GM18526 (cell line): ENCODE measurements around the gene VILL.

Experiments
- POLR2A ChIP-seq: IDR thresholded peaks from 3 replicates; pipeline ENCODE4 v1.6.1; 2011; ENCODE audit not compliant: insufficient read length; ENCODE audit errors: extremely low read depth

VILL gene

DNA sequence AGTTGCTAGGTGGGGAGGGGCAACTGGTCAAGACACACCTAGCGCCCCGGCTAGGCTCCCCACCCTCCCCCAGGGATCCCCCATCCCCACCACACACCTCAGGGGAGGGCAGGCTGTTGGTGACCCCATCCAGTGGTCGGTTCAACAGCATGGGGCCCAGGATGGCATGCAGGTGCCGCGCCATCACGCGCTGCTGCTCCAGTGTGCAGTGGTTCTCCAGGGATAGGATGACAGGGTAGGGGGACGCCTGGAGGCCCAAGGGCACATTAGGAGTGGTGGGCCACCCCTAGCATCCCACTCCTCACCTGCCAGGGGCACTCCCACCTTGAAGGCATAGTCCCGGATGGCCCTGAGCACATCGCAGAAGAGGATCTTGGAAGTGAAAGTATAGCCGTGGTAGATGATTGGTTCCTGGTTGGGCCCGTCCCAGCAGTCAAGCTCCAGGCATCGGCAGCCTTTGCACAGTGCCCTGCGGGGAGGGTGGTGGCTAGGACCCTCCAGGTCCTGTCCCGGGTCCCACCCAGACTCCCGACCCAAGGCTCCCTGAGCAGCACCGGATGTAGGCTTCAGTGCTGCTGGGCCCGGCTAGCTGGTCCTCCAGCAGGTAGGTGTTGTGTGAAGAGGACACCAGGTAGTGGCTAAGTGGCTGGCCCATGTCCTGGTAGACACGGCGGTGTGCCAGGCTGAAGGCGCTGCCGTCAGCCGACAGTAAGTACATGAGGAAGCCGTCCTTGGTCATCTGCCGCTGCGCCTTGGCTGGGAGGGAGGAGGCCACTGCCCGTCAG, 19.4 kb downstream of the VILL start:
- TF ChIP-seq POLR2A = no peak

DNA sequence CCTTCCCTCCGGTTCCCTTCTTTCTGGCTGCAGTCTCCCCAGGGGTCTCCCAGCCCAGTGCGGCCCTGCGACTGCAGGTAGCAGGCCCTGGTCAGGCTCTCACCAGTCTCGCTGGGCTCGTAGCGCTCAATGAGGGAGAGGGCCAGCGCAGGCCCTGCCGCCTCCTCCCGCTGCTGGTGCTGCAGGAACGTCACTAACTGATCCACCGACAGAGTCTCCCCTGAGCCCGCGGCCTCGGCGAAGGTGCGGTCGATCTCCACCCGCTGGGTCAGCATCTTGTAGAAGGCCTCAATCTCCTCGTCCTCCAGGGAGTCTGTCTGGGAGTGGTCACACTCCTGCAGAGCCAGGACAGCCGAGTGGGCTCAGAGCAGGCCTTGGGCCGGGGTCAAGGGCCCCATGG, 20.5 kb downstream of the VILL start:
- no peak for TF ChIP-seq POLR2A

DNA sequence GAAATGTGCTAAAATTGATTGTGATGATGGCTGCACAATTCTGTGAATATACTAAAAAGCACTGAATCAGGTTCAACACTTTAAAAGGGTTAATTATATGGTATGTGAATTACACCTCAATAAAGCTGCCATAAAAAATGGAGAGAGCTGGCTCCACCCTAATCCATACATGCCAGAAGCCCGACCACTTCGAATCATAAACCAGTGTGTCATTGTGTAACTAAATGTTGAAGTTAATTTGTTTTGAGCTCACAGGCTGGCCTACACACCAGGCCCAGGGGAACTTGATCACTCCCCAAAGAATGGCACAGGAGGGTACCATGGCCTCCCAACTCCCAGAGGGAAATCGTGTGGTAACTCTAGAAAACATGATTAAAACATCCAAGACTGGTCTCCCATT, 24.9 kb downstream of the VILL start:
- TF ChIP-seq POLR2A = no peak

DNA sequence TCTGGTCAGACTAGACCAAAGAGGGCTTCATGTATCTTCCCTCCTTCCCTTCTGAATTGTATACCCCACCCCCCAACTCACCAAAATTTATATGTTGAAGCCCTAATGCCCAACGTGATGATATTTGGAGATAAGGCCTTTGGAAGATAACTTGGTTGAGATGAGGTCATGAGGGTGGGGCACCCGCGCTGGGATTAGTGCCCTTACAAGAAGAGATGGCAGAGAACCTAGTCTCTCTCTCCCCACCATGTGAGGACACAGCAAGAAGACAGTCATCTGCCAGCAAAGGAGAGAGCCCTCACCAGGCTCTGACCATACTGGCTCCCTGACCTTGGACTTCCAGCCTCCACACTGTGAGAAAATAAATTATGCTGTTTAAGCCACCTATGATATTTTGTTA, 25.4 kb downstream of the VILL start:
- TF ChIP-seq POLR2A = no peak

DNA sequence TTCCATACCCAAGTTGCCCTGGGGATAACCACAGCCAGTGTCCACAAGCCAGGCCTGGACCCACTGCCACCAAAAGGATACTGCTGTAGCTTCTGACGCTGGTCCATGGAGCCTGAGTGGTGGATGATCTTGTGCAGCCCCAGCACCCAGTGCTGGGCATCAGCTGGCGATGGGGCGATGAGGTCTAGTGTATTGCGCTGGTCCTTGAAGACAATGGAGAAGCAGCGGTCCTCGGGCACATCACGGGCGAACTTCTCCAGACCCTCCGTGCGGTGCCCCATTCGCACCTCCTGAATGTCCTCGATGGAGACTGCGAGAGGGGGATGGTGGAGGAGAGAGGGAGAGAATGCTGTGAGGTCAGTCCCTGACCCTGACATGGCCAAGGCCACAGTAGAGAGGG, 25.8 kb downstream of the VILL start:
- TF ChIP-seq POLR2A = no peak

DNA sequence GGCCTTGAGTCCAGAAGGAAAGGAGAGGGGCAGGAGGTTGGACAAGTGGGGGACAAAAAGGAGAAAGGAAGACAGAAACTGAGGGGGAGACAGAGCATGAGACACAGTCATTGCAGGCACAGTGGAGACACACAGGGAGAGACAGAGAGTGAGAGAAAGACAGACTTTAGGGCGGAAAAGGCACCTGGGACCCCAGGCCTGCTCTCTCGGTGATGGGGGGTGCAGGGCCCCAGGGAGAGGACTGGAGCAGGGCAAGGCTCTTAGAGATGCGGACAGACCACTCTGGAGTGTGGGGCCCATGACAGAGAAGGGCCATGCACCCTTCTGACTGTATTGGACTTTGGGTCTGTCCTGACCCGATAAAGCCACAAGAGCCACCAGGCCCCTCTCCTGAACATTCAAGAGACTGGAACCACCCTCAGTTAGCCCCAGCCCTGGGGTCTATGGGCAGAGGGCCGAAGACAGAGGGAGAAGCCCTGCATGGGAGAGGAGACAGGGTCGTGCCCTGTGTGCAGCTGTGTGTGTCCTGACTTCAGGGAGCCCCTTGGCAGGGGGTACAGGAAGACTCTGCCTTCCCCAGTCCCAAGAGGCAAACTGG, 26.4 kb downstream of the VILL start:
- no peak for TF ChIP-seq POLR2A

DNA sequence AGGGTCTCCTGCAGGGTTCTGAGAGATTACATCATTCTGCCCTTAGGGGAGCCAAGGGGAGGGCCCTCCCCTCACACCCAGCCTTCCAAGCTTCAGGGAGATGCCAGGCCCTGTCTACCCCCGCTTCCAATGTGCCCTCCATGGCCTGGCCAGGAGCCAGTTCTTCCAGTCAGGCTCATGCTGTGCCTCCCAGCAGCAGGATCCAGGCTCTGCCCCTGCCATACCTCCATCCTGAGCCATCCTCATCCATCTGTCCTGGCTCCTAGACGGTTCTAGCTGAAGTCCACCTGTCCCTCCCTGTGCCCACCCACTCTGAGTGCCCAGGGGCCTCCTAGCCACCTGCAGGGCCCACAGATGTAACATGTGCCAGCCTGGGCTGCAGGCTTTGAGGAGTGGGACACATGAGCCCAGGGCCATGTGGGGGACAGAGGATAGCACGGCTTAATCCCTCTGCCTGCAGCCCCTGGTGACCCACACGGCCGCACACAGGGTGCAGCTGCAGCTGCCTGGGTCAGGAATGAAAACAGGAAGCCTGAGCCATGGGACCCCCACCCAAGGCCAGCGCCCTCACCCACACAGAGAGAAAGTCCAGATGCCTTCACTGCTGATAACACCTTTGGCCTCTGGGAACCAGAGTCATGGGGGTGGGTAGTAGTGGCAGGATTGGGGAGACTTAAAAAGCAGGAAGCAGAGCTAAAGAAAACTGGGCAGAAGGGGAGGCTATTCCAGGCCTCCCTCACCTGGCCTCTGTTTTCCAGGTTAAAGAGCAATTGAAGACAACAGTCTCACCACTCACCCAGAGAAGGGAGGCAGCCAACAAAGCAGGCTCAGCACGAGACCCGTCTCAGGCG, 27.1 kb downstream of the VILL start:
- TF ChIP-seq POLR2A = no peak

DNA sequence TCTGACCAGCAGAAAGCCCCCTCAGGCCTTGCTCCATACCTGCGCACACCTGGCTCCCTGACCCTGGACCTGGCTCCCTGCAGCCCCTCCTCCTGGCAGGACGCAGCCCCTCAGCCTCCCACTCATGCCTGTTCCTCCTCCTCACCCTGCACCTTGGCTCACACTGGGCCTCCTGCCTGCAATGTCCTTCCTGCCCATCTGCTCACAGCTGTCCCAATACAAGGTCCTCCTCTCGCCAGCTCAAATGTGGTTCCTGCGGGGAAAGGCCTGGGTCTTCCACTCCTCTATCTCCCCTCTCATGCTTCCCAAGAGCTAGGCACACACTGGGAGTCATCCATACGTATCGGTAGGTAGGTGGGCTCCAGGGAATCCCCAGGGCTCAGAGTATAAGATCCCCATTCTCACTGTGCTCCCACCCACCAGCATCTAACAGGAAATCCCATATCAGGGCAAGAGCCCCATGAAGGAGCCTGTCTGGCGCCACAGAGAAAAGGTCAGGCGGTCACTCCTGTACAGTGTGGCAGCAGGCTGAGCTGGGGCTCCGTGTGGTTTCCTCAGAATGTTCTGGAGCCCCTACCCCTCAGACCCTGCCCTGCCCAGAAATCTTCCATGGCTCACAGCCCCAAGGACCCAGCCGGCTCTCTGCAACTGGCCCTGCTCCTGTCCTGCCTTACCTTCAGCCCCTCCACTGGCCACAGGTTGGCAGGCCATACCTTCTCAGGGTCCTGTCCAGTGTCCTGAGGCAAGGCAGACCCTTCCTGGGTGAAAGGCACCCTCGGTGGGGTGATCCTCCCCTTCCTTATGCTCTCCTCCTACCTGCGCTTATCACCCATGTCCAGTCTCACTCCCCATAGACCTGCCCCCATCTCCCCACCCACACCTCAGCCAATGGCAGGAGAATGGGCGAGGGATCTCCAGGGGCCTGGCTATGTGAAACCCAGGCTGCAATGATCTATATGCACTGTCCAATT, 28.0 kb downstream of the VILL start:
- no peak for TF ChIP-seq POLR2A

DNA sequence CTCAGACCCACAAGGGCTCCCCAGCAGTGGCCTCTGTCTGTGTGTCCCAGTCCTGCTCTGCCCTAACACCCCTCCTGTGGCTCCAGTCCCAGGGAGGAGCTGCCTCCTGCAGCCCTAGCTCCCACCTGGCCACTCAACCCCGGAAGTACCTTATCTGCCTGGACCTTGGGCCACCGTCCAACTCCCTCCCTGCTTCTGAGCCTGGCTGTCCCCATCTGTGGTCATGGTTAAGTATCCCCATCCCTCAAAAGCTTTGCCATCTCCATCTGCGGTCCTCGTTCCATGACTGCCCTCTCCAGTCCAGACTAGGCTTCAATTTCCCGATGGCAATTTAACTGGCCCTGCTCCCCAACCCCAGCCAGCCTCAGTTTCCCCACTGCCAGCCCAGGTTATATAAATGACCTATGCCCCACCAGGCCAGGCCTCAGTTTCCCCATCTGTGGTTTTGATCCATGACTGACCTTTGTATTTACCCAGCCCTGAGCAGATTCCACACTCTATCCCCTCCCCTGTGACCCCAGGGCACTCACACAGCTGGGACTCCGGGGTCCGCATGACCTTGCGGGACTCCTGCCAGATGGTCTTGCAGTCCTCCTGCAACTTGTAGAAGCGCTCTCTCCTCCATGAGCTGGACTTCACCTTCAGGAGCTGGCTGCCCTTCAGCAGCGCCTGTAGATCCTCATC, 29.2 kb downstream of the VILL start:
- TF ChIP-seq POLR2A = no peak

DNA sequence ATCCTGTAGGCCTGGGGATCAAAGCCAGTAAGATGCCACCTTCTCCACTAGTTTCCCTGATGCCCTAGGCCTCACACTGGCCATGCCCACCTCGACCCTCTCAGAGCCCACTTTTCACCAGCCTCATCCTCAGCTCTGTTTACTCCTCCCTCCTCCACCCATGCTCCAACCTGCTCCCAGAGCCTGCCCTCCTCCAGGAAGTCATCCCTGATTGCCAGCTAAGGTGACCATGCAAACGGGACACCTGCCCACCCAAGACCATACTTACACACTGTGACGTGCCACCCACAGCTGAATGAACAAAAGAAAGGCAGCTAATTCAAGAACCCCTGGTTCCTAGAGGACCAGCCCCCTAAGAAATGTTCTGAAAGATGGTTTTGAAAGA, 29.7 kb downstream of the VILL start:
- TF ChIP-seq POLR2A = no peak

DNA sequence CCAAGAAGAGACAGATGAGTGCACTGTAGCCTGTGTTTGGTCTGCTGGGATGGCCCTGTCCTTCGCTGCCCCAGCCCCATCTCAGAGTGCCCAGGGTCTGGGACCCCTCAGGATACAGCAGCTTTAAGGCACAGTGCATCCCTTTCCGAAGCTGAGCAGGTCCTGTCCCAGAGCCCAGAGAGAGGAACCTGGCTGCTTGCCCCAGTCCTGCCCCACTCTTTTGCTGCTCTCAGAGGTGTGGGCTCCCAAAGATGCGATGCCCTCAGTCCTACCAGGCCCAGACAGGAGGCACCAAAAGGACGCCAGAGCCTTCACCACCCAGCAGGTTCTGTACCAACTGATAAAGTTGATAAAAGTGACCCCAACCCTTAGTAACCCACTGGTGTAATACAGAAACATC, 30.6 kb downstream of the VILL start:
- no peak for TF ChIP-seq POLR2A

DNA sequence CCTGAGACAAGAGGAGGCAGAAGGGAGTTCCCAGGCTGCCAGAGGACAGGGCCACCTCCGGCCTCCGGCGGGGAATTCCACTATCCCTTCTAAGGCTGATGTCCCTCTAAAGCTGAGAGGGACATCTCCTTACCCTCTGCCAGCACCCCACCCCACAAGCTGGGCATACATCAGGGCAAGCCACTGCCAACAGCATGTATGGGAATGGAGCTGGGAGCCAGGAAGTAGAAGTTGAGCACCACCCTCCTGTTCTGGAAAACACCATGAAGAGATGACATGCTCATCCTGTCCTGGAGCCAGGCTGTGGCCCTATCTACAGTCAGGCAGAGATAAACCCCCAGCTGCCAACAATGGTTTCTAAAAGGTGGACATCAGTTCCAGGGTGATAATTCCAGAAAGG, 31.7 kb downstream of the VILL start:
- no peak for TF ChIP-seq POLR2A

DNA sequence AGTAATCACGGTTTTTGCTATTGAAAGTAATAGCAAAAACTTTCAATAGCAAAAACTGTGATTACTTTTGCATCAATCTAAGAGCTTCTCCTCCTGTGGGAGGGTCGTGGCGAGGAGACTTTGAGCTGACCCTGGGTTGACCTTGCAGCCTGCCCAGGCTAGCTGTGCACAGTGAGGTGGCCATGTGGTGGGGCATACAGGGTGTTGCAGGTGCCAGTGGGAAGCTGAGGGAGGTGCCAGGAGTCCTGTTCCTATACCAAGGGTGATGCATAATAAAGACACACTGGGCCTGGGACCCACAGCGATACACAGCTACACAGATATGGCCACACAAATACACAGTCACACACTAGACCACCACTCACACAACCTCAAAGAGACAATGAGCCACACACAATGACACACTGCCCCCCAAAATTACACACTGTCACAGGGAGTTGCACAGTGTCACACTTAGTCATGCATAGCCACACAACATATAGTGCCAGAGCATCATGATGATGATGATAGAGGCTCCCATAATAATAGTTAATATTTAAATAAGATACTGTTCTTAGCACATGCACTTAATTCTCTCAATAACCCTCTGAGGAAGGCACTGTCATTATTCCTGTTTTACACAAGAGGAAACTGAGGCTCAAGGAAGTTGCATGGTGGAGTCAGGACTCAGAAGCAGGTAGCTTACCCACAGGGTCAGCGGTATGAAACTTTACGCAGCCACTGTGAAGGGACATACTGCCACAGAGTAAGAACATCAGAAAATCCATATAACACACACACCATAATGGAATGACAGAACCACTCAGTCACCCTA, 32.5 kb downstream of the VILL start:
- no peak for TF ChIP-seq POLR2A

DNA sequence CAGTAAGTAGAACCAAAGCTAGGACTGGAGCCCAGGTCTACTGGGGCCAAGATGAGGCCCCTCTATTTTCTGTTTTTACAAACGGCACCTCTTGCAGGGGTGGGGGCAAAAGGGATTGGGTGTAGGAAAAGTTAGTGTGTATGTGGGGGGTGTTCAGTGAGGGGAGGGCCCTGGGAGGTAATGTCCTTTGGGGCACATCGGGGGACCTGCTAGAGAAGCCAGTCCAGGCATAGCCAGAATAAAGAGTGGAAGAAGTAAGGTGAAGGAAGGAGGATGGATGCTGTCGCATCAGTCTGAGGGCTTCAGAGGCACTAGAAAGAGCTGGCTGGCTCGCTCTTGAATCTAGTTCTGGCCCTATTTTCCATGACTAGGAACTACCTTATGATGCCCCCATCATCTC, 36.3 kb downstream of the VILL start:
- TF ChIP-seq POLR2A = no peak
